Mesendoderm (in vitro differentiated cells): ENCODE measurements around the gene TADA2A.
"Not testable (repeated sequence)": the region's sequence is repeated elsewhere in the genome, so short reads cannot be mapped to it uniquely, and the experiment has no call there.

Experiments used
- DNase-seq: peaks from one replicate; pipeline ENCODE4 v3.0.0; 2013
- H2AK5ac ChIP-seq: 2 replicates; pipeline ENCODE4 v1.6.1; 2013; ENCODE audit warnings: low read length, inconsistent platforms
- H2BK120ac ChIP-seq: 2 replicates; pipeline ENCODE4 v1.6.1; 2013; ENCODE audit warnings: low read depth, mild to moderate bottlenecking, low read length, moderate library complexity, mixed read lengths
- H2BK15ac ChIP-seq: replicated peaks from 2 replicates; pipeline ENCODE4 v1.6.1; 2013; ENCODE audit warnings: low read depth, mild to moderate bottlenecking, moderate library complexity
- H2BK5ac ChIP-seq: 2 replicates; pipeline ENCODE4 v1.6.1; 2013; ENCODE audit warnings: low read length, inconsistent platforms
- H3K18ac ChIP-seq: 2 replicates; pipeline ENCODE4 v1.6.1; 2013; ENCODE audit warnings: mild to moderate bottlenecking, low read length, mixed read lengths
- H3K23ac ChIP-seq: one replicate; pipeline ENCODE4 v1.6.1; 2013; ENCODE audit warnings: low read length
- H3K27ac ChIP-seq: 2 replicates; pipeline ENCODE4 v1.5.1; 2013; ENCODE audit warnings: low read depth, mild to moderate bottlenecking, inconsistent platforms, low read length, moderate library complexity
- H3K27me3 ChIP-seq: 2 replicates; pipeline ENCODE4 v1.6.1; 2013; ENCODE audit warnings: low read length, control low read depth, mild to moderate bottlenecking, inconsistent platforms; ENCODE audit not compliant: insufficient read depth, poor library complexity
- H3K36me3 ChIP-seq: 2 replicates; pipeline ENCODE4 v1.6.1; 2013; ENCODE audit warnings: low read length, inconsistent platforms; ENCODE audit not compliant: control insufficient read depth, insufficient read depth
- H3K4ac ChIP-seq: one replicate; pipeline ENCODE4 v1.6.1; 2013; ENCODE audit warnings: low read depth, mild to moderate bottlenecking, low read length, moderate library complexity
- H3K4me1 ChIP-seq: 2 replicates; pipeline ENCODE4 v1.6.1; 2013; ENCODE audit warnings: low read depth, low read length, inconsistent platforms; ENCODE audit not compliant: control insufficient read depth
- H3K4me2 ChIP-seq: 2 replicates; pipeline ENCODE4 v1.6.1; 2013; ENCODE audit warnings: low read length
- H3K4me3 ChIP-seq: 2 replicates; pipeline ENCODE4 v1.5.1; 2013; ENCODE audit warnings: mild to moderate bottlenecking, low read length
- H3K56ac ChIP-seq: one replicate; pipeline ENCODE4 v1.6.1; 2013; ENCODE audit warnings: low read length
- H3K79me1 ChIP-seq: 2 replicates; pipeline ENCODE4 v1.6.1; 2013; ENCODE audit warnings: low read length, inconsistent platforms
- H3K79me2 ChIP-seq: 2 replicates; pipeline ENCODE4 v1.6.1; 2013; ENCODE audit warnings: mild to moderate bottlenecking, low read length; ENCODE audit not compliant: control insufficient read depth, insufficient read depth
- H3K9ac ChIP-seq: 2 replicates; pipeline ENCODE4 v1.6.1; 2013; ENCODE audit warnings: low read length, inconsistent platforms
- H4K5ac ChIP-seq: one replicate; pipeline ENCODE4 v1.6.1; 2013; ENCODE audit warnings: low read length
- H4K8ac ChIP-seq: one replicate; pipeline ENCODE4 v1.6.1; 2013; ENCODE audit warnings: low read depth, mild to moderate bottlenecking, control low read depth, low read length, moderate library complexity
- WGBS: extraction: QIAGEN DNeasy Blood & Tissue Kit; methylation state at CpG from one replicate; pipeline ENCODE4 v1.1.7; 2013; ENCODE audit warnings: low lambda C conversion rate, missing lambda C conversion rate; ENCODE audit not compliant: insufficient coverage; ENCODE audit errors: extremely low coverage; 5-methylcytosine and 5-hydroxymethylcytosine counted together

TADA2A gene

GRCh38 chr17:37510056-37510455 is 103.4 kb downstream of the TADA2A start:
- no peak overlapping the region for H3K9ac ChIP-seq
- no peak overlapping the region for H3K23ac ChIP-seq
- H2BK120ac ChIP-seq = no peak overlapping the region
- no CpG with 5 or more reads among the region's 17 CpGs for WGBS
- H3K79me1 ChIP-seq = no peaks in the 10 kb centered on the region
- DNase-seq = no peak
- H3K27ac ChIP-seq = no peak overlapping the region
- no peaks in the 10 kb centered on the region for H3K27me3 ChIP-seq
- H3K36me3 ChIP-seq = no peaks in the 10 kb centered on the region
- H3K79me2 ChIP-seq = no peaks in the 10 kb centered on the region
- no peak overlapping the region for H2AK5ac ChIP-seq
- no peak overlapping the region for H3K4me3 ChIP-seq
- no peak overlapping the region for H2BK5ac ChIP-seq
- no peak overlapping the region for H4K8ac ChIP-seq
- H3K4ac ChIP-seq = no peak overlapping the region
- H4K5ac ChIP-seq = no peak overlapping the region
- H3K56ac ChIP-seq = no peak overlapping the region
- H3K18ac ChIP-seq = no peak overlapping the region
- H3K4me1 ChIP-seq = no peaks in the 10 kb centered on the region
- H2BK15ac ChIP-seq = no peak overlapping the region
- H3K4me2 ChIP-seq = no peak overlapping the region

GRCh38 chr17:37511642-37512041 is 105.0 kb downstream of the TADA2A start:
- not testable (repeated sequence) for H3K79me2 ChIP-seq, H4K5ac ChIP-seq, H3K27me3 ChIP-seq, H2BK15ac ChIP-seq, H3K27ac ChIP-seq, H3K9ac ChIP-seq, H3K4me2 ChIP-seq, H3K23ac ChIP-seq, DNase-seq, H2BK5ac ChIP-seq, H3K4me1 ChIP-seq, H3K56ac ChIP-seq, H3K18ac ChIP-seq, H2BK120ac ChIP-seq, H2AK5ac ChIP-seq, H3K79me1 ChIP-seq, H3K4me3 ChIP-seq, H3K4ac ChIP-seq, H4K8ac ChIP-seq, H3K36me3 ChIP-seq
- WGBS = no CpG with 5 or more reads among the region's 1 CpG

GRCh38 chr17:37512442-37513068 is 105.9 kb downstream of the TADA2A start:
- Histone ChIP-seq H3K36me3 (no peaks in the 10 kb centered on the region), H3K23ac (no peak overlapping the region), H3K4me3 (no peak overlapping the region), H3K27ac (no peak overlapping the region), H4K5ac (no peak overlapping the region), H2AK5ac (no peak overlapping the region), H3K27me3 (no peaks in the 10 kb centered on the region), H4K8ac (no peak overlapping the region), H3K79me1 (no peaks in the 10 kb centered on the region), H2BK120ac (no peak overlapping the region), H2BK15ac (no peak overlapping the region), H3K9ac (no peak overlapping the region), H3K4me2 (no peak overlapping the region), H3K4me1 (no peaks in the 10 kb centered on the region), H3K18ac (no peak overlapping the region), H3K4ac (no peak overlapping the region), H3K56ac (no peak overlapping the region), H3K79me2 (no peaks in the 10 kb centered on the region), H2BK5ac (no peak overlapping the region)
- no CpG with 5 or more reads among the region's 24 CpGs for WGBS
- no peak for DNase-seq

- H2BK15ac ChIP-seq = no peak overlapping the region
- H2AK5ac ChIP-seq = no peak overlapping the region
- no peak overlapping the region for H4K5ac ChIP-seq
- no peak overlapping the region for H2BK5ac ChIP-seq
- no peak for DNase-seq
- no peak overlapping the region for H3K23ac ChIP-seq
- H3K4me1 ChIP-seq = no peaks in the 10 kb centered on the region
- no peak overlapping the region for H3K4ac ChIP-seq
- no peak overlapping the region for H2BK120ac ChIP-seq
- H3K79me1 ChIP-seq = no peaks in the 10 kb centered on the region
- H4K8ac ChIP-seq = no peak overlapping the region
- H3K79me2 ChIP-seq = no peaks in the 10 kb centered on the region
- no peak overlapping the region for H3K9ac ChIP-seq
- H3K4me3 ChIP-seq = no peak overlapping the region
- no peak overlapping the region for H3K18ac ChIP-seq
- H3K4me2 ChIP-seq = no peak overlapping the region
- no peaks in the 10 kb centered on the region for H3K36me3 ChIP-seq
- peak overlapping the region; percentile 33 for H3K27ac ChIP-seq
- H3K27me3 ChIP-seq = no peaks in the 10 kb centered on the region
- H3K56ac ChIP-seq = no peak overlapping the region
- no CpG with 5 or more reads among the region's 10 CpGs for WGBS
Measured at GRCh38 chr17:37513711-37514110, 107.0 kb downstream of the TADA2A start.

GRCh38 chr17:37516127-37516571 is 109.5 kb downstream of the TADA2A start:
- no peaks in the 10 kb centered on the region for H3K4me1 ChIP-seq
- H2BK5ac ChIP-seq = no peak overlapping the region
- H2AK5ac ChIP-seq = no peak overlapping the region
- H3K4me2 ChIP-seq = no peak overlapping the region
- H3K27me3 ChIP-seq = no peaks in the 10 kb centered on the region
- peak overlapping the region; percentile 67 for H3K27ac ChIP-seq
- DNase-seq = peak; percentile 82
- no peak overlapping the region for H3K23ac ChIP-seq
- H3K18ac ChIP-seq = no peak overlapping the region
- no peaks in the 10 kb centered on the region for H3K79me1 ChIP-seq
- WGBS = no CpG with 5 or more reads among the region's 6 CpGs
- H3K4me3 ChIP-seq = no peak overlapping the region
- H3K4ac ChIP-seq = no peak overlapping the region
- no peak overlapping the region for H4K5ac ChIP-seq
- no peak overlapping the region for H3K56ac ChIP-seq
- no peak overlapping the region for H2BK15ac ChIP-seq
- no peak overlapping the region for H4K8ac ChIP-seq
- H3K79me2 ChIP-seq = no peaks in the 10 kb centered on the region
- no peak overlapping the region for H2BK120ac ChIP-seq
- peaks cover 1% of the 10 kb centered on the region for H3K36me3 ChIP-seq
- no peak overlapping the region for H3K9ac ChIP-seq

GRCh38 chr17:37517881-37518280 is 111.2 kb downstream of the TADA2A start:
- no peaks in the 10 kb centered on the region for H3K79me2 ChIP-seq
- H3K56ac ChIP-seq = no peak overlapping the region
- H4K5ac ChIP-seq = no peak overlapping the region
- H3K4ac ChIP-seq = no peak overlapping the region
- H2AK5ac ChIP-seq = no peak overlapping the region
- no peak overlapping the region for H2BK120ac ChIP-seq
- no peak overlapping the region for H3K9ac ChIP-seq
- H4K8ac ChIP-seq = no peak overlapping the region
- no CpG with 5 or more reads among the region's 4 CpGs for WGBS
- no peak overlapping the region for H3K27ac ChIP-seq
- H3K79me1 ChIP-seq = no peaks in the 10 kb centered on the region
- no peaks in the 10 kb centered on the region for H3K27me3 ChIP-seq
- no peak overlapping the region for H3K18ac ChIP-seq
- no peaks in the 10 kb centered on the region for H3K4me1 ChIP-seq
- H3K4me3 ChIP-seq = no peak overlapping the region
- no peak for DNase-seq
- no peak overlapping the region for H2BK15ac ChIP-seq
- H3K23ac ChIP-seq = no peak overlapping the region
- no peak overlapping the region for H3K4me2 ChIP-seq
- H2BK5ac ChIP-seq = no peak overlapping the region
- H3K36me3 ChIP-seq = peaks cover 1% of the 10 kb centered on the region
